ENCODE data around the gene TMEM145.

- TF ChIP-seq TAF1 (IDR thresholded peaks at IDR 0.05; ENCODE audit: low read depth) (no peak), REST (IDR thresholded peaks at IDR 0.05; ENCODE audit: low read depth) (no peak), MAX (IDR thresholded peaks at IDR 0.05) (no peak)
Measured at GRCh38 chr19:42348211-42348610, 35.1 kb downstream of the TMEM145 start.
